Parathyroid adenoma (tissue), 2 donors: ENCODE results near the gene BRD1.
"Not testable (repeated sequence)": the region's sequence is repeated elsewhere in the genome, so short reads cannot be mapped to it uniquely, and the experiment has no call there.

ENCODE experiments used
- H2AFZ ChIP-seq: fragments of 300-600 bp; sonication (generic); one replicate; pipeline ENCODE4 v1.7.0; 2017; ENCODE audit warnings: antibody characterized with exemption, mild to moderate bottlenecking
- H3K27ac ChIP-seq: fragments of 300-600 bp; sonication (generic); one replicate; pipeline ENCODE4 v1.7.0; 2017
- H3K27me3 ChIP-seq: fragments of 300-600 bp; sonication (generic); one replicate; pipeline ENCODE4 v1.7.0; 2017; ENCODE audit warnings: low read length; ENCODE audit not compliant: control insufficient read depth, insufficient read depth
- H3K36me3 ChIP-seq: fragments of 300-600 bp; sonication (generic); one replicate; pipeline ENCODE4 v1.7.0; 2017; ENCODE audit warnings: low read length; ENCODE audit not compliant: control insufficient read depth, insufficient read depth
- H3K4me1 ChIP-seq: fragments of 300-600 bp; sonication (generic); one replicate; pipeline ENCODE4 v1.7.0; 2017; ENCODE audit warnings: control low read depth
- H3K4me2 ChIP-seq: fragments of 300-600 bp; sonication (generic); one replicate; pipeline ENCODE4 v1.7.0; 2017; ENCODE audit warnings: low read length
- H3K4me3 ChIP-seq: fragments of 300-600 bp; sonication (generic); one replicate; pipeline ENCODE4 v1.7.0; 2017; ENCODE audit warnings: low read depth, low read length
- H3K79me2 ChIP-seq: fragments of 300-600 bp; sonication (generic); one replicate; pipeline ENCODE4 v1.7.0; 2017; ENCODE audit warnings: control low read depth
- H3K9ac ChIP-seq: fragments of 300-600 bp; sonication (generic); one replicate; pipeline ENCODE4 v1.7.0; 2017; ENCODE audit warnings: mild to moderate bottlenecking
- H3K9me3 ChIP-seq: fragments of 300-600 bp; sonication (generic); one replicate; pipeline ENCODE4 v1.7.0; 2017; ENCODE audit warnings: low read length; ENCODE audit not compliant: control insufficient read depth
- TF ChIP-seq, protein P1 (sequence below): fragments of 300-600 bp; sonication (generic); IDR thresholded peaks from one replicate; pipeline ENCODE4 v1.7.0; 2017; ENCODE audit warnings: antibody characterized with exemption, mild to moderate bottlenecking
- donor health status: primary hyperparathyroidism.

The BRD1 gene

DNA sequence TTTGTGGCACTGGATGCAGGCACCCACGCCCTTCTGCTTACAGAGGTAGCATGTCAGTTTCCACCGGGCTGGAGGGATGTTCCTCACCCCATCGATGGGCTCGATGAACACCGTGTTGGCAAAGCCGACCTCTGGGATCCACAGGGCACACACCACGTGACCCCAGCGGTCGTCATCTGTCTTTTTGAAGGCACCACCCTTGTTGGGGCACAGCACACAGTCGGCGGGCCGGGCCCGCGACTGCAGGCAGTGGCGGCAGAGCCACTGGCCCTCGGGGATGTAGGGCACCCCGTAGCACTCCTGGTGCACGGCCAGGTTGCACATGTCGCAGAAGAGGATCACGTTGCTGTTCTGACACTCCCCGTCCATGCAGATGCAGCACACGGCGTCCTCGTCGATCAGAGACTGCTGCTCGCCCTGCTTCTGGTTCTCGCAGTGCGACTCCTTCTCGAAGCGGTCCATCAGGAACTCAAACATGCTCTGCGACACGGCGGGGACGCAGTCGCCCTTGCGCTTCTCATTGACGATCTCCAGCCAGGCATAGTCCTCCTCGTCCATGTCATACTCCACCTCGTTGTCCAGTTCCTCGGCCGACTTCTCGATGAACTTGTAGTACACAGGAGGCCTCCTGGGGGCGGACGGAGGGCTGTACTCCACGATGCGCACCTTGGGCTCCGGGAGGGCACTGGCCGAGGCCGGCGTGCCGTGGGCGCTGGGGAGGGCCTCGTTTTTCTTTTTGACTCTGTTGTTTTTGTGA lies 4.2 kb downstream of the BRD1 start:
- TF ChIP-seq, protein P1, sequence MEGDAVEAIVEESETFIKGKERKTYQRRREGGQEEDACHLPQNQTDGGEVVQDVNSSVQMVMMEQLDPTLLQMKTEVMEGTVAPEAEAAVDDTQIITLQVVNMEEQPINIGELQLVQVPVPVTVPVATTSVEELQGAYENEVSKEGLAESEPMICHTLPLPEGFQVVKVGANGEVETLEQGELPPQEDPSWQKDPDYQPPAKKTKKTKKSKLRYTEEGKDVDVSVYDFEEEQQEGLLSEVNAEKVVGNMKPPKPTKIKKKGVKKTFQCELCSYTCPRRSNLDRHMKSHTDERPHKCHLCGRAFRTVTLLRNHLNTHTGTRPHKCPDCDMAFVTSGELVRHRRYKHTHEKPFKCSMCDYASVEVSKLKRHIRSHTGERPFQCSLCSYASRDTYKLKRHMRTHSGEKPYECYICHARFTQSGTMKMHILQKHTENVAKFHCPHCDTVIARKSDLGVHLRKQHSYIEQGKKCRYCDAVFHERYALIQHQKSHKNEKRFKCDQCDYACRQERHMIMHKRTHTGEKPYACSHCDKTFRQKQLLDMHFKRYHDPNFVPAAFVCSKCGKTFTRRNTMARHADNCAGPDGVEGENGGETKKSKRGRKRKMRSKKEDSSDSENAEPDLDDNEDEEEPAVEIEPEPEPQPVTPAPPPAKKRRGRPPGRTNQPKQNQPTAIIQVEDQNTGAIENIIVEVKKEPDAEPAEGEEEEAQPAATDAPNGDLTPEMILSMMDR: no peak
- H3K27me3 ChIP-seq: no peaks in the 10 kb centered on the region
- no peaks in the 10 kb centered on the region for H3K36me3 ChIP-seq
- H3K4me1 ChIP-seq: no peaks in the 10 kb centered on the region
- no peak overlapping the region for H2AFZ ChIP-seq
- no peak overlapping the region for H3K4me3 ChIP-seq
- no peak overlapping the region for H3K9ac ChIP-seq
- peaks cover 56% of the 10 kb centered on the region for H3K79me2 ChIP-seq
- H3K4me2 ChIP-seq: no peak overlapping the region
- H3K9me3 ChIP-seq: no peaks in the 10 kb centered on the region
- H3K27ac ChIP-seq: no peak overlapping the region

- not testable (repeated sequence) for H3K27ac ChIP-seq, H3K4me1 ChIP-seq
Measured at GRCh38 chr22:49821741-49822140, 5.9 kb downstream of the BRD1 start.

GRCh38 chr22:49820984-49821383 lies 6.7 kb downstream of the BRD1 start:
- no peaks in the 10 kb centered on the region for H3K9me3 ChIP-seq
- no peaks in the 10 kb centered on the region for H3K27me3 ChIP-seq
- H3K27ac ChIP-seq: no peak overlapping the region
- no peaks in the 10 kb centered on the region for H3K4me1 ChIP-seq
- H3K9ac ChIP-seq: no peak overlapping the region
- no peak overlapping the region for H2AFZ ChIP-seq
- H3K4me3 ChIP-seq: no peak overlapping the region
- H3K4me2 ChIP-seq: no peak overlapping the region
- TF ChIP-seq, protein P1: no peak
- H3K36me3 ChIP-seq: no peaks in the 10 kb centered on the region
- H3K79me2 ChIP-seq: peaks cover 72% of the 10 kb centered on the region

More at GRCh38 chr22:49821741-49822140, 5.9 kb downstream of the BRD1 start:
- H3K36me3 ChIP-seq, H3K4me3 ChIP-seq, H3K9ac ChIP-seq, H3K4me2 ChIP-seq, H2AFZ ChIP-seq, H3K9me3 ChIP-seq, H3K27me3 ChIP-seq: not testable (repeated sequence)
- peaks cover 74% of the 10 kb centered on the region for H3K79me2 ChIP-seq

- Histone ChIP-seq H3K9me3 (no peaks in the 10 kb centered on the region), H3K79me2 (peaks cover 64% of the 10 kb centered on the region), H3K27ac (no peak overlapping the region), H3K36me3 (no peaks in the 10 kb centered on the region), H3K4me1 (no peaks in the 10 kb centered on the region), H3K27me3 (no peaks in the 10 kb centered on the region), H2AFZ (no peak overlapping the region), H3K9ac (no peak overlapping the region), H3K4me3 (no peak overlapping the region), H3K4me2 (no peak overlapping the region)
- TF ChIP-seq, protein P1: no peak
Measured at GRCh38 chr22:49817359-49817758, 10.3 kb downstream of the BRD1 start.

GRCh38 chr22:49815641-49816091 lies 12.0 kb downstream of the BRD1 start:
- TF ChIP-seq, protein P1: no peak
- no peaks in the 10 kb centered on the region for H3K4me1 ChIP-seq
- H3K36me3 ChIP-seq: no peaks in the 10 kb centered on the region
- H3K4me3 ChIP-seq: no peak overlapping the region
- H2AFZ ChIP-seq: no peak overlapping the region
- H3K9ac ChIP-seq: no peak overlapping the region
- H3K9me3 ChIP-seq: no peaks in the 10 kb centered on the region
- H3K27ac ChIP-seq: no peak overlapping the region
- no peaks in the 10 kb centered on the region for H3K27me3 ChIP-seq
- peaks cover 61% of the 10 kb centered on the region for H3K79me2 ChIP-seq
- no peak overlapping the region for H3K4me2 ChIP-seq
